LHCN-M2 (cell line): ENCODE results near the gene HOXD13. TPM values are rescaled to one million over a fixed set of nuclear protein-coding genes. Genes with fewer than 3 reads are reported as not detected.
A peak's percentile ranks its signal among the peaks of the same experiment; 100 is the strongest.

ENCODE experiments used
- DNase-seq: peaks from one replicate; pipeline ENCODE4 v3.0.0-alpha.2; 2012; ENCODE audit warnings: low read depth
- total RNA-seq: library from RNA; depleted of rRNA; stranded (reverse); fragments of >200 nt; gene quantifications from 2 replicates; pipeline ENCODE4 v1.2.3, GENCODE V29; 2014; rRNA removed

The HOXD13 gene
- total RNA-seq, 1 experiment from 2014 or later, result not detected

GRCh38 chr2:176130957-176131847 is 38.7 kb downstream of the HOXD13 start:
- no peak for DNase-seq

GRCh38 chr2:176131848-176132158 is 39.3 kb downstream of the HOXD13 start:
- DNase-seq, result no peak

GRCh38 chr2:176132205-176133171 is 40.0 kb downstream of the HOXD13 start:
- DNase-seq, result no peak

GRCh38 chr2:176133389-176133788 is 40.9 kb downstream of the HOXD13 start:
- no peak for DNase-seq

- DNase-seq, result no peak
Observed at GRCh38 chr2:176134035-176134434, 41.5 kb downstream of the HOXD13 start.

GRCh38 chr2:176135035-176135440 is 42.5 kb downstream of the HOXD13 start:
- DNase-seq, result peak; percentile 26

GRCh38 chr2:176136374-176137251 is 44.1 kb downstream of the HOXD13 start:
- DNase-seq, result no peak

- DNase-seq, result no peak
Observed at GRCh38 chr2:176137252-176137580, 44.7 kb downstream of the HOXD13 start.

GRCh38 chr2:176137906-176138305 is 45.4 kb downstream of the HOXD13 start:
- DNase-seq, result no peak

- DNase-seq, result no peak
Observed at GRCh38 chr2:176138526-176138922, 46.0 kb downstream of the HOXD13 start.

GRCh38 chr2:176138923-176139660 is 46.6 kb downstream of the HOXD13 start:
- DNase-seq, result no peak

- no peak for DNase-seq
Observed at GRCh38 chr2:176139661-176140512, 47.4 kb downstream of the HOXD13 start.

- peak; percentile 53 for DNase-seq
Observed at GRCh38 chr2:176140513-176141317, 48.2 kb downstream of the HOXD13 start.

- no peak for DNase-seq
Observed at GRCh38 chr2:176142281-176142680, 49.8 kb downstream of the HOXD13 start.

Other genes with a start within 250 kb of the HOXD13 start
- gene LNPK, start 90.5 kb upstream of the HOXD13 start, total RNA-seq, result 46.0 and 71.8 TPM in 2 replicates
- not detected in 2 replicates for gene EVX2, start 8.8 kb upstream of the HOXD13 start, total RNA-seq
- gene HOXD12, start 7.1 kb downstream of the HOXD13 start, total RNA-seq, result not detected in 2 replicates
- not detected in 2 replicates for gene HOXD11, start 14.6 kb downstream of the HOXD13 start, total RNA-seq
- gene HOXD10, start 24.1 kb downstream of the HOXD13 start, total RNA-seq, result not detected in 2 replicates
- 0.06 TPM in 1 of 2 replicates, not detected in the other for gene HOXD9, start 30.0 kb downstream of the HOXD13 start, total RNA-seq
- 0.58 and 1.4 TPM in 2 replicates for gene HOXD8, start 37.0 kb downstream of the HOXD13 start, total RNA-seq
- gene HOXD4, start 58.8 kb downstream of the HOXD13 start, total RNA-seq, result not detected in 2 replicates
- gene HOXD3, start 64.6 kb downstream of the HOXD13 start, total RNA-seq, result not detected in 2 replicates
- not detected in 2 replicates for gene HOXD1, start 95.9 kb downstream of the HOXD13 start, total RNA-seq
- 32.3 and 37.8 TPM in 2 replicates for gene MTX2, start 176.7 kb downstream of the HOXD13 start, total RNA-seq